SK-N-MC (cell line): ENCODE measurements around the gene ZFYVE28.

Source experiments
- EZH2 ChIP-seq: fragments of 200-600 bp; sonication (generic); IDR thresholded peaks from one replicate; pipeline ENCODE4 v1.6.1; 2017; ENCODE audit warnings: antibody characterized with exemption
- POLR2AphosphoS5 ChIP-seq: IDR thresholded peaks from 2 replicates; pipeline ENCODE4 v1.6.1; 2012; ENCODE audit warnings: mild to moderate bottlenecking, low read depth, low read length, borderline replicate concordance

DNA sequence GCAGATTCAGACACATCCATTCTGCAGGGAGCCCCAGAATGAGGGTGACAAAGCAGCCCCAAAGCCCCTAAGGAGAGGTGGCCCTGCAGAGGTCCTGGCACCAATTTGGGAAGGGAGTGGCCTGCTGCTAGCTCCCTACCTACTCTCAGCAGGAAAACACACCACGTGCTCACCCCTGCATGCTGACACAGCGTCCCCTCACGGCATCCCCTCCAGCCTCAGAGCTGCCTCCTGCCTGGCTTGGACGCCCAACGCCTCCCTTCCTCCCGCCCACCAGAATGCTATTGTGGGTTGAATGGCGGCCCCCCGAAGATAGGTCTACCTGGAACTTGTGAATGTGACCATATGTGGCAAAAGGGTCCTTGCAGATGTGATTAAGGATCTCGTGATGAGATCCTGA is 28.8 kb downstream of the ZFYVE28 start:
- TF ChIP-seq POLR2AphosphoS5 (no peak), EZH2 (no peak)
